Measurements from ENCODE around the gene PMP22. TPM values are rescaled to one million over a fixed set of nuclear protein-coding genes. Genes with fewer than 3 reads are reported as not detected.

Gene PMP22
- total RNA-seq, 1 donor from 2014 or later, result 8.6 TPM

DNA sequence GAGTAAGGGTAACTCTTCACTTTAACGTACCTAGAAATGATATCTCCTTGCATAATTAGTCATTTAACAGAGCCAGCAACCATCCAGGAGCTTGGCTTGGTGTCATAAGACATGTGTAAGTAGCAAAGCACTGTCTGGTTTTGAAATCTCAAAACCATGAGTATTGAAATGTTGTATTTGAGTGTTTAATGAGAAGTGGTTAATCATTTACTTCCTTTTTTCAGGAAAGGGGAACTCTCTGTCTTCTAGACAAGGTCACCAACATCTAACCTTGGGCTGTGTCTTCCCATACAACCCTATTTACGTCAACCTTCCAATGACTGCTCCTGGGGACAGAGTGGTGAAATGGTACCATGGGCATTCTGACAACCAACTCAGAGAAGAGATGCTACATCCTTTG, 27.1 kb downstream of the PMP22 start:
- no peak for TF ChIP-seq CTCF (conservative IDR thresholded peaks at IDR 0.05; ENCODE audit: low read depth, low read length)
- no peak for DNase-seq (ENCODE audit: low read depth)
- no peak overlapping the region for H3K4me3 ChIP-seq (ENCODE audit: low read depth, low read length)

DNA sequence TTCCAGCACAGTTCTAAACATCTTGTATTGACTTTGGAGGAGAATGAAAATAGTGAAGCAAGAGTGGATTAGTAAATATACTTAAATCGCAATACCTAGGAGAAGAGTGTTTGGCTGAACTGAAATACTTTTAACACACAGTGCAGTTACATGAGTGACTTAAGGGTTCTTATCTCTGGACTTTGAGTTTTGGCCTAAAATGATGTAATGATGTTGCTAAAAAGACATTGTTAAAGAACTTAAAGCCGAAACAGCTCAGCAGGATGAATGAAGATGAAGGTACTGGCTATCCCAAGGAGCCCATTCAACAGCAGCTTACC, 28.1 kb downstream of the PMP22 start:
- no peak for DNase-seq (ENCODE audit: low read depth)
- TF ChIP-seq CTCF (conservative IDR thresholded peaks at IDR 0.05; ENCODE audit: low read depth, low read length), result no peak
- no peak overlapping the region for H3K4me3 ChIP-seq (ENCODE audit: low read depth, low read length)

GRCh38 chr17:15236281-15237105, 28.6 kb downstream of the PMP22 start:
- no peak for TF ChIP-seq CTCF (conservative IDR thresholded peaks at IDR 0.05; ENCODE audit: low read depth, low read length)
- DNase-seq (ENCODE audit: low read depth), result no peak
- H3K4me3 ChIP-seq (ENCODE audit: low read depth, low read length), result no peak overlapping the region

GRCh38 chr17:15233971-15234370, 31.2 kb downstream of the PMP22 start:
- no peak for DNase-seq (ENCODE audit: low read depth)
- no peak for TF ChIP-seq CTCF (conservative IDR thresholded peaks at IDR 0.05; ENCODE audit: low read depth, low read length)

GRCh38 chr17:15233022-15233805, 31.9 kb downstream of the PMP22 start:
- TF ChIP-seq CTCF (conservative IDR thresholded peaks at IDR 0.05; ENCODE audit: low read depth, low read length), result peak; percentile 57
- no peak for DNase-seq (ENCODE audit: low read depth)
- H3K4me3 ChIP-seq (ENCODE audit: low read depth, low read length), result no peak overlapping the region

More at GRCh38 chr17:15233971-15234370, 31.2 kb downstream of the PMP22 start:
- no peak overlapping the region for H3K4me3 ChIP-seq (ENCODE audit: low read depth, low read length)

DNA sequence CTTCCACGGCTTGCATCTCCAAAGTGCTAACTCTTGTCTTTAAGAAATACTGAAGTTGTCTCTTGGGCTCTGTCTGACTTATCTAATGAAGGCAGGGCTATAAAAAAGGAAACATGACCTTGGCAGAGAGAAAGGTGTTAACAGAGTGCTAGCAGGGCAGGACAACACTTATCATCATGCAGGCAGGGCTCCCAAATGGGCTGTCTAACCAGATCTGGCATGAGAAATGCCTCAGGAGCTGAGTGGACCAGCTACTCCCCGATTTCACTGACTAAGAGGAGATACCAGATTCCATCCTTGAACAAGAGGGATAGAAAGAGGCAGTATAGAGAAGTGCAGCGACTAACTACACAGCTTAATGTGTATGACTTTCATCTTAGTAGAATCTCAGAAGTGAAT, 32.6 kb downstream of the PMP22 start:
- DNase-seq (ENCODE audit: low read depth), result no peak
- TF ChIP-seq CTCF (conservative IDR thresholded peaks at IDR 0.05; ENCODE audit: low read depth, low read length), result no peak
- no peak overlapping the region for H3K4me3 ChIP-seq (ENCODE audit: low read depth, low read length)
